HG03108 (cell line): Measurements from ENCODE around the gene ALPK3.
A peak's percentile ranks its signal among the peaks of the same experiment; 100 is the strongest.

Experiments
- ATAC-seq: cut with Tn5 transposase; IDR thresholded peaks from one replicate; pipeline ENCODE4 v1.9.1; 2021; ENCODE audit warnings: moderate library complexity; ENCODE audit not compliant: unreplicated experiment

Gene ALPK3

DNA sequence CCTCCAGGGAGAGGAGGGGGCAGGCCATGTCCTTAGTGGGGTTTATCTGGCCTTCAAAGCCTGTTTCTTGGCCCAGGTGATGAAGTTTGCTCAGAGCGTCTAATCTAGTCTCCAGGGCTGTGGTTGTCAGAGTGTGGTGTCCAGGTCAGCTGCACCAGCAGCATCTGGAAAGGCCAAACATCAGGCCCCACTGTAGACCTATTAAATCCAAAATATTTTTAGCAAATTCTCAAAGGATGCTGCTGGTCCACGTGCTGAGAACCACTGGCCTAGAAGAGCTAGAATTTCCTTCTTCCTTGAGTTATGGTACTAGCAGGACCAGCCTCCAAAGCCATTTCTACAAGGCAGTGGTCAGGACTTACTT is 96.2 kb downstream of the ALPK3 start:
- no peak for ATAC-seq

- ATAC-seq = no peak
These were observed 97.2 kb downstream of the ALPK3 start for GRCh38 chr15:84914351-84914750.

- ATAC-seq = peak; percentile 99
These were observed 97.9 kb downstream of the ALPK3 start for GRCh38 chr15:84914909-84915605.

GRCh38 chr15:84915606-84915958 is 98.4 kb downstream of the ALPK3 start:
- no peak for ATAC-seq

DNA sequence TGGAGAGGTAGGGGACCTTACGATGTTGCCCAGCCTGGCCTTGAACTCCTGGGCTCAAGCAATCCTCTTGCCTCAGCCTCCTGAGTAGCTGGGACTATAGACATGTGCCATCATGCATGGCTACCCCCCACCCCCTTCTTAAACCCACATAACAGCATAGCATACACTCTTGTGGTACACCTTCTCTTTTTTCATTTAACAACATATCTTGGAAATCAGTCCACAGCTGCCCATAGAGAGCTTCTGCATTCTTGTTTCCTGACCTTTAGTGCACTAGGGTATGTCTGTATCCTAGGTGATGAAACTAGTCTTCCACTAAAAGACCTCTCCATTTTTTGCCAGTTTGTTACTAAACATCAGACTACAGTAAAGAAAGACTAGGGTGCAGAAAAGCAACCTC is 100.3 kb downstream of the ALPK3 start:
- no peak for ATAC-seq

GRCh38 chr15:84919106-84919667 is 102.0 kb downstream of the ALPK3 start:
- no peak for ATAC-seq

GRCh38 chr15:84921121-84921520 is 104.0 kb downstream of the ALPK3 start:
- no peak for ATAC-seq

- ATAC-seq = no peak
These were observed 105.4 kb downstream of the ALPK3 start for GRCh38 chr15:84922530-84922929.
